Gastroesophageal sphincter (tissue), 3 donors: Measurements from ENCODE around the gene XIRP2.

Experiments used
- EP300 ChIP-seq: sonication (generic); formaldehyde crosslinking; IDR thresholded peaks from one replicate; pipeline ENCODE4 v1.6.1; 2017; ENCODE audit warnings: antibody characterized with exemption, mild to moderate bottlenecking
- POLR2A ChIP-seq, 2 donors: fragments of 450-650 bp; IDR thresholded peaks; one replicate each; pipeline ENCODE4 v1.6.1; 2017; ENCODE audit warnings: antibody characterized with exemption in 2 of 2, mild to moderate bottlenecking in 2 of 2, moderate library complexity in 1 of 2
- POLR2AphosphoS5 ChIP-seq: sonication (generic); formaldehyde crosslinking; IDR thresholded peaks from one replicate; pipeline ENCODE4 v1.6.1; 2017; ENCODE audit warnings: antibody characterized with exemption
- TF ChIP-seq, protein P1 (sequence below), 4 experiments: fragments of 200-600 bp in 2 of 4; fragments of 450-650 bp in 2 of 4; sonication (generic) in 1 of 4; IDR thresholded peaks; one replicate each; pipeline ENCODE4 v1.5.1; 2017 to 2019; ENCODE audit warnings: antibody characterized with exemption in 4 of 4, mild to moderate bottlenecking in 2 of 4, moderate library complexity in 2 of 4

DNA sequence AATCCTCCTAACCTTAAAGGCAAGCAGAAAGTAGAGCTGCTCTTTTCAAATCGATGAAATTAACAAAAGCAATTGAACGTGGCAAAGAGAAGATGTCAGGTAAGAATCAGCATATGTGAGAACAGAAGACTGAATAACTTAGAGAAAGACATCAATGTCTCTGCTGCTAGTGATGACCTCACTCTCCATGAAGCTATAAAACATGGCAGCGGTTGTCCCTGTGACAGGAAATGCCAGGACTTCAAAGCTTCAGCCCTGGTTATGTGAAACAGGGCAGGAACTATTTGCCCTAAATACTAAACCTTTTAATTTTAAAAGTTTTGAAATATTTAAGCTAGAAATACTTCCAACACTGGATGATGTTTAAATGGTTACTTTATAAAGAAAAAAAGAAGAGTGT lies 383.7 kb downstream of the XIRP2 start:
- TF ChIP-seq POLR2A (IDR thresholded peaks at IDR 0.05) (no peak), POLR2AphosphoS5 (no peak), EP300 (no peak)
- TF ChIP-seq, protein P1, sequence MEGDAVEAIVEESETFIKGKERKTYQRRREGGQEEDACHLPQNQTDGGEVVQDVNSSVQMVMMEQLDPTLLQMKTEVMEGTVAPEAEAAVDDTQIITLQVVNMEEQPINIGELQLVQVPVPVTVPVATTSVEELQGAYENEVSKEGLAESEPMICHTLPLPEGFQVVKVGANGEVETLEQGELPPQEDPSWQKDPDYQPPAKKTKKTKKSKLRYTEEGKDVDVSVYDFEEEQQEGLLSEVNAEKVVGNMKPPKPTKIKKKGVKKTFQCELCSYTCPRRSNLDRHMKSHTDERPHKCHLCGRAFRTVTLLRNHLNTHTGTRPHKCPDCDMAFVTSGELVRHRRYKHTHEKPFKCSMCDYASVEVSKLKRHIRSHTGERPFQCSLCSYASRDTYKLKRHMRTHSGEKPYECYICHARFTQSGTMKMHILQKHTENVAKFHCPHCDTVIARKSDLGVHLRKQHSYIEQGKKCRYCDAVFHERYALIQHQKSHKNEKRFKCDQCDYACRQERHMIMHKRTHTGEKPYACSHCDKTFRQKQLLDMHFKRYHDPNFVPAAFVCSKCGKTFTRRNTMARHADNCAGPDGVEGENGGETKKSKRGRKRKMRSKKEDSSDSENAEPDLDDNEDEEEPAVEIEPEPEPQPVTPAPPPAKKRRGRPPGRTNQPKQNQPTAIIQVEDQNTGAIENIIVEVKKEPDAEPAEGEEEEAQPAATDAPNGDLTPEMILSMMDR (IDR thresholded peaks at IDR 0.05), result no peak
